Thoracic aorta (tissue), 2 donors: Measurements from ENCODE around the gene LIMCH1. TPM values are rescaled to one million over a fixed set of nuclear protein-coding genes. Genes with fewer than 3 reads are reported as not detected.

Experiments used
- ATAC-seq: fragments of 150-250 bp; one replicate; pipeline ENCODE4 v1.8.0; 2017; ENCODE audit warnings: low read depth; ENCODE audit not compliant: insufficient number of reproducible peaks, low FRiP score
- DNase-seq: peaks from one replicate; pipeline ENCODE4 v3.0.0-alpha.2; 2020; ENCODE audit warnings: low spot score
- H3K27ac ChIP-seq, 2 donors: fragments of 200-600 bp; sonication (generic); 1 replicate in 1 of 2; 2 replicates in 1 of 2; pipeline ENCODE4 v1.5.1; 2016; ENCODE audit warnings: mild to moderate bottlenecking in 2 of 2, moderate library complexity in 2 of 2
- H3K27me3 ChIP-seq: fragments of 200-600 bp; sonication (generic); replicated peaks from 2 replicates; pipeline ENCODE4 v1.6.0; 2016; ENCODE audit warnings: mild to moderate bottlenecking; ENCODE audit not compliant: insufficient read depth
- H3K36me3 ChIP-seq: fragments of 200-600 bp; sonication (generic); one replicate; pipeline ENCODE4 v1.5.1; 2016
- H3K4me1 ChIP-seq, 2 donors: fragments of 200-600 bp; sonication (generic); 1 replicate in 1 of 2; 2 replicates in 1 of 2; pipeline versions ENCODE4 v1.5.1 to v1.6.0; 2016; ENCODE audit warnings: low read depth in 2 of 2, mild to moderate bottlenecking in 1 of 2; ENCODE audit not compliant: control insufficient read depth in 1 of 2
- H3K4me3 ChIP-seq: fragments of 200-600 bp; sonication (generic); 2 replicates; pipeline ENCODE4 v1.5.1; 2016; ENCODE audit warnings: mild to moderate bottlenecking
- H3K9me3 ChIP-seq: fragments of 200-600 bp; sonication (generic); 2 replicates; pipeline ENCODE4 v1.5.1; 2016
- CTCF ChIP-seq: fragments of 200-600 bp; sonication (generic); IDR thresholded peaks from one replicate; pipeline ENCODE4 v1.5.1; 2019; ENCODE audit warnings: antibody characterized with exemption
- total RNA-seq, 2 donors: library from RNA; depleted of rRNA; stranded (reverse); fragments of >200 nt; gene quantifications; one replicate each; pipeline versions ENCODE4 v1.1.0 to v1.2.3, GENCODE V29; 2016

LIMCH1 gene
- total RNA-seq, 2 donors from 2014 or later = 95.3 to 158 TPM

- Histone ChIP-seq H3K27ac (no peak overlapping the region), H3K9me3 (no peaks in the 10 kb centered on the region), H3K36me3 (no peaks in the 10 kb centered on the region), H3K27me3 (no peaks in the 10 kb centered on the region), H3K4me3 (no peak overlapping the region), H3K4me1 (peaks cover 22 to 57% of the 10 kb centered on the region in 2 donors)
- no peak for ATAC-seq
- TF ChIP-seq CTCF = no peak
- DNase-seq = no peak
These were observed 65.0 kb downstream of the LIMCH1 start for GRCh38 chr4:41602886-41603498.

- no peak for ATAC-seq
- DNase-seq = no peak
- no peak for TF ChIP-seq CTCF
- Histone ChIP-seq H3K4me3 (no peak overlapping the region), H3K27me3 (no peaks in the 10 kb centered on the region), H3K36me3 (no peaks in the 10 kb centered on the region), H3K9me3 (no peaks in the 10 kb centered on the region), H3K27ac (no peak overlapping the region), H3K4me1 (peaks cover 2 to 44% of the 10 kb centered on the region in 2 donors)
These were observed 71.9 kb downstream of the LIMCH1 start for GRCh38 chr4:41609851-41610250.

- Histone ChIP-seq H3K36me3 (no peaks in the 10 kb centered on the region), H3K4me3 (no peak overlapping the region), H3K4me1 (peaks cover 2 to 44% of the 10 kb centered on the region in 2 donors), H3K9me3 (no peaks in the 10 kb centered on the region), H3K27me3 (no peaks in the 10 kb centered on the region), H3K27ac (no peak overlapping the region)
- DNase-seq (no peak), ATAC-seq (no peak)
- TF ChIP-seq CTCF = no peak
These were observed 72.5 kb downstream of the LIMCH1 start for GRCh38 chr4:41610474-41610873.

- no peak for DNase-seq
- TF ChIP-seq CTCF = no peak
- H3K27ac ChIP-seq = no peak overlapping the region
These were observed 73.3 kb downstream of the LIMCH1 start for GRCh38 chr4:41611124-41611838.

More at GRCh38 chr4:41611124-41611838, 73.3 kb downstream of the LIMCH1 start:
- H3K4me3 ChIP-seq = no peak overlapping the region
- no peaks in the 10 kb centered on the region for H3K36me3 ChIP-seq
- H3K9me3 ChIP-seq = no peaks in the 10 kb centered on the region
- peaks cover 2 to 44% of the 10 kb centered on the region in 2 donors for H3K4me1 ChIP-seq
- H3K27me3 ChIP-seq = no peaks in the 10 kb centered on the region
- ATAC-seq = no peak
